ENCODE results near the gene SARDH. TPM values are rescaled to one million over a fixed set of nuclear protein-coding genes. Genes with fewer than 3 reads are reported as not detected.

The SARDH gene
- total RNA-seq, 2 donors from 2014 or later, result 0.36 to 0.38 TPM

DNA sequence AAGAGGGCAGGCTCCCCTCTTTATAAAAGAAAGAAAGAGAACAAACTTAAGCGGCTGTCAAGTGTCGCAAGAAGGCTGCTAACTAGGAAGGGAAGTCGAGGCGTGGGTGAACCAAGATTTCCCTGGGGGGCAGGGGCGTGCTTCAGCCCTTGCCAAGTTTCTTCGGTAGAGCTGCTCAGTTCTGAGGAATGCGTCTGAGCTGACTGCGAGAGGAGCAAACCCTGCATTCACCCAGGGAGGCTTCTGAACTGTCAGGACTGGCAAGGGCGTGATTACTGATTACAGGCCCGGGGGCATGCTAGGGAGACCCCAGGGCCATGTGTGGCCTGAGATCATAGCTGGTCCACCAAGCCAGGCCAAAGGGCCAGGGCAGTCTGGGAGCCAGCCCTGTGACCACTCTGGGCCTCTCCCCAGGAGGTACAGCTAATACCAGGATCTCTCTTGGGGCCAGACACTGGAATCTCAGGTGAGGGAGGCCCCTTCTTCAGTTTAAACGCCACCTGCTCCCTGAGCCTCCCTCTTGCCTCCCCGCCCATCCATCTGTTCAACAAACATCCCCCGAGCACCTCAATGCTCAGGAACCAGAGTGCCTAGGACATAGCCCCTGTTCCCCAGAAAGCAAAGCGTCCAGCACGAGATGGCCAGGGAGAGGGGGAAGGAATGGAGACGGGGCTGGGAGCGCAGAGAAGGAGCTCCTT, 30.9 kb downstream of the SARDH start:
- Mint-ChIP-seq H3K4me1 (ENCODE audit: low read depth in 2 of 2) (no peaks in the 10 kb centered on the region), H3K27me3 (no peaks in the 10 kb centered on the region), H3K36me3 (no peaks in the 10 kb centered on the region), H3K9me3 (no peaks in the 10 kb centered on the region), H3K4me3 (no peak overlapping the region), H3K27ac (no peak overlapping the region)
- DNase-seq (ENCODE audit: low spot score) (no peak), ATAC-seq (no peak)

DNA sequence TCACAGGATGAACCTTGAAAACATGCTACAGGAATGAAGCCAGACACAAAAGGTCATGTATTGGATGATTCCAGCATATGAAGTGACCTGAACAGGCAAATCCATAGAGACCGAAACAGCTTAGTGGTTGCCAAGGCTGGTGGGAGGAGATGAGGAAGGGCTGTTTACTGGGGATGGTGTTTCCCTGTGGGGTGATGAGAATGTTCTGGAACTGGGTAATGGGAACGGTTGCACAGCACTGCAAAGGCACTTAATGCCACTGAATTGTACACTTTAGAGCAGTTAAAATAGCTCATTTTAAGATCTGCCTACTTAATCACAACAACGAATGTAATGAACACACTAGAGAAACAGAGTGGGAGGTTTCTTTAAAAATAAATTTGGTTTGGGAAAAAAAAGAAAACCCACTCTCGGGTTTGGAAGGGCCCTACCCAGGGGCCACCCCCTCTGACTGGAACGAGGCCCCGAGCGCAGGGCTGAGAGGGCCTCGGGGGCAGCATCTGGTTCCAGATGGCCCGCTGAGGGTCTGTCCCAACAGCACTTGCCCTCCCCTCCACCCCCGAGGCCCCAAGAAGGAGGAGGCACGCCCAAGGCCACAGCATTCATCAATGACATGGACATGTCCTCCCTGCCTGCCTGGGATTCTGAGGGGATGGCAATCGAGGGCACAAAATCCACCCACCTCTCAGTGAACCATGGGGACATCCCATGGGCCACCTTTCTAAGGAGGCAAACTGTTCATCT, 31.7 kb downstream of the SARDH start:
- Mint-ChIP-seq H3K27me3 (peaks cover 0 to 3% of the 10 kb centered on the region in 2 donors), H3K27ac (no peak overlapping the region), H3K4me3 (no peak overlapping the region), H3K9me3 (no peaks in the 10 kb centered on the region), H3K4me1 (ENCODE audit: low read depth in 2 of 2) (no peaks in the 10 kb centered on the region), H3K36me3 (no peaks in the 10 kb centered on the region)
- ATAC-seq, result no peak
- DNase-seq (ENCODE audit: low spot score), result no peak

DNA sequence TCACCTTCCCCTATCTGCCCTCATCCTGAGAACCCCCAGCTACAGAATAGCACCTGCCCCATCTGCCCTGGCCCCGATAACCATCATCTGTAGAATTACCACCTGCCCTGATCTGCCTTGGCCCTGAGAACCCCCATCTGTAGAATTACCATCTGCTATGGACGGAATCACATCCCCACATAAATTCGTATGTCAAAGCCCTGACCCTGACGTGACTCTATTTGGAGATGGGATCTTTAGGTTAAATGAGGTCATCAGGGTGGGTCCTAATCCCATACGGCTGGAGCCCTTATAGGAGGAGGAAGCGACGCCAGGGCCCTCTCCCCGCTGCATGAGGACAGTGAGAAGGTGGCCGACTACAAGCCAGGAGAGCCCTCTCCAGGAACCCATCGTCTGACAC, 32.6 kb downstream of the SARDH start:
- H3K4me3 Mint-ChIP-seq, result no peak overlapping the region
- ATAC-seq (no peak), DNase-seq (ENCODE audit: low spot score) (no peak)
- no peaks in the 10 kb centered on the region for H3K36me3 Mint-ChIP-seq
- H3K4me1 Mint-ChIP-seq (ENCODE audit: low read depth in 2 of 2), result peaks cover 0 to 3% of the 10 kb centered on the region in 2 donors
- H3K27me3 Mint-ChIP-seq, result peaks cover 0 to 5% of the 10 kb centered on the region in 2 donors
- H3K9me3 Mint-ChIP-seq, result no peaks in the 10 kb centered on the region
- no peak overlapping the region for H3K27ac Mint-ChIP-seq

DNA sequence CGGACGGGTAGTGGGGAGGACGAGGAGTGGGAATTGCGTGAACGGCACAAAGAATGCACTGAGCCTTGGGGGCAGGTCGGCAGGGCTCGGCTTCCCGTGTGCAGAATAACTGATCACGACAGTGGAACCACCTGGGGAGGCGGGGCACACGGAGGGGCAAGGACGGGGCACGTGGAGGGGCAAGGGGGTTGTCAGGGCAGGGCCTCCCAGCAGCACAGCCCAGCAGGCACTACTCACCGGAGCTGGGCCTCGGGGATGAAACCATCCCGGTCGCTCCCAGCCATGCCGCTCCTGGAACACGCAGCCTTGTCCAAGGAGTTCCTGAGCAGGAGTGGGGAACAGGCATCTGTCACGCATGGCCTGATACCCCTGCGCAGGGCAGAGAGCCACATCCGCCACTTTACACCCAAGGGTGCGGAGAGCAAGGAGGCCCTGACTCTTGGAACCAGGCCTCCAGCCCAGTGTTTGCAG, 33.4 kb downstream of the SARDH start:
- H3K27me3 Mint-ChIP-seq, result peaks cover 0 to 5% of the 10 kb centered on the region in 2 donors
- no peaks in the 10 kb centered on the region for H3K9me3 Mint-ChIP-seq
- ATAC-seq, result no peak
- DNase-seq (ENCODE audit: low spot score), result peak; percentile 52
- no peak overlapping the region for H3K4me3 Mint-ChIP-seq
- no peak overlapping the region for H3K27ac Mint-ChIP-seq
- no peaks in the 10 kb centered on the region for H3K36me3 Mint-ChIP-seq
- H3K4me1 Mint-ChIP-seq (ENCODE audit: low read depth in 2 of 2), result peaks cover 0 to 3% of the 10 kb centered on the region in 2 donors

DNA sequence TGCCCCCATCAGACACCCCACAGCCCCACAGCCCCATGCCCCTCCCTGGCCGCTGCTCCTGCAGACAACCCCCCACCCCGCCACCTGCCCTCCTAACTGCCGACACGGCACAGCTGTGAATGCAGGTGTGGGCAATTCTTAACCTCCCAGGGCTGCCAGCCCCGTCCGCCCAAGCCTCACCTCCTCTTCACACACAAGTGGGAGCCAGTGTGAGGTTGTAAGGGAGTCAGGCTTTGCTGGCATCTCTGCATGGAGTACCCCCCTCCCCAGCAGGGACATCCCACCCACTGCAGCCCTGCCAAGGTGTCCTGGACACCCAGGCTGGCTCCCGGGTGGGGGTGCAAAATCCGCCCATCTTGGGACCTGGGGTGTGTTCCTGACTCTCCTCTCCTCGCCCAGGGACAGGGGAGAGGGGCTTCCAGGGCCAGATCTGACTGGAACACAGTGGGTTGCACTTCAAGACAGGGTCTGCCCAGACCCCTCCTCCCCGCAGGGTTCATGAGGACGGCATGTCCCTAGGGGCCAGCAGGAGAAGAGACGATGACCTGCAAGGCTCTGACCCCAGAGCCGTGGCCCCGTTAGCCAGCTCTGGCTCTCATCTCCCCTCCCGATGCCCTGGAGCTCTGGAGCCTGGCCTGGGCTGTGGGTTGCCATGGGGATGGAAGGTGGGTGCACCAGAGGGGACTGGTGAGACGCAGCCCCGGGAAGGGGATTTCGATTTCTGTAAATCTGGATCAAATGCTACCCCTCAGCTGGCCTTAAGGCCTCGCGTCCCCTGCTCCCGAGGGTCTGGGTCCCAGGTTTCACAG, 34.4 kb downstream of the SARDH start:
- ATAC-seq, result no peak
- Mint-ChIP-seq H3K27me3 (peaks cover 0 to 5% of the 10 kb centered on the region in 2 donors), H3K36me3 (no peaks in the 10 kb centered on the region), H3K9me3 (no peaks in the 10 kb centered on the region), H3K4me1 (ENCODE audit: low read depth in 2 of 2) (peaks cover 0 to 3% of the 10 kb centered on the region in 2 donors), H3K4me3 (no peak overlapping the region), H3K27ac (no peak overlapping the region)
- peak; percentile 50 for DNase-seq (ENCODE audit: low spot score)

DNA sequence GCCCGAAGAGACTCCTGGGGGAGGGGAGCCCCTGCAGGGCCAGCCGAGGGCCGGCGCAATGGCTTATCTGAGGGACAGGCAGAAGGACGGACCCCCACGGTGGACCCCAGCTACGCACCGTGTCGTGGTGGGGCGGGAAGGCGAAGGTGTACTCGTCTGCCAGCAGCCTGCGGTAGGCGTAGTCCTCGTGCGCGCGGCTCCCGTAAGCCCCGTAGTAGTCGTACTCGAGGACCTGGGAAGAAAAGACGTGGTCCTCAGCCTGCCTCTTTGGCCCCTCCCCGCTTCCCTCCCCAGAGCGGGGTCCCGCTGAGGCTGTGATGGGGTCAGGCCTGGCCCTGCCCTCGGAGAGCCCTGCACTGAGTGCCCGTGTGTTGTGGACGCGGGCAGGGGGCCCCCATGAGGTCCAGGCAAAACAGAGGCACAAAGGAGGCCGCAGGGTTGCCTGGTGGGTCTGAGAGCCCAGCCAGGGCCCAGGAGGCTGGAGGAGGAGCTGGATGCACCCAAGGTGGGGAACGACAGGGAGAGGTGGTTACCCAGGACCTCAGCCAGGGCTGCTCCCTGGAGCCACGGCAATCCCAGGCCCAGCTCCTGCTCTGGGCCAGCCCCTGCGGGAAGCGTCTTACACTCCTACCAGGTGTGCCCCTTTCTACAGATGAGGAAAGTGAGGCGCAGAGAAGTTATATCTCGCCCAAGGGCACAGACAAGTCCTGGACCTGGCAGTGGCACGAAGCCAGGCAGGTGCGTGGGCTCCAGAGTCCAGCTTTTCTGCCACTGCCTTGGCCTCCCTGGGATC, 35.2 kb downstream of the SARDH start:
- DNase-seq (ENCODE audit: low spot score) (peak; percentile 56), ATAC-seq (no peak)
- H3K9me3 Mint-ChIP-seq, result no peaks in the 10 kb centered on the region
- no peak overlapping the region for H3K4me3 Mint-ChIP-seq
- H3K27ac Mint-ChIP-seq, result no peak overlapping the region
- no peaks in the 10 kb centered on the region for H3K36me3 Mint-ChIP-seq
- H3K4me1 Mint-ChIP-seq (ENCODE audit: low read depth in 2 of 2), result peaks cover 0 to 3% of the 10 kb centered on the region in 2 donors
- peaks cover 0 to 5% of the 10 kb centered on the region in 2 donors for H3K27me3 Mint-ChIP-seq

DNA sequence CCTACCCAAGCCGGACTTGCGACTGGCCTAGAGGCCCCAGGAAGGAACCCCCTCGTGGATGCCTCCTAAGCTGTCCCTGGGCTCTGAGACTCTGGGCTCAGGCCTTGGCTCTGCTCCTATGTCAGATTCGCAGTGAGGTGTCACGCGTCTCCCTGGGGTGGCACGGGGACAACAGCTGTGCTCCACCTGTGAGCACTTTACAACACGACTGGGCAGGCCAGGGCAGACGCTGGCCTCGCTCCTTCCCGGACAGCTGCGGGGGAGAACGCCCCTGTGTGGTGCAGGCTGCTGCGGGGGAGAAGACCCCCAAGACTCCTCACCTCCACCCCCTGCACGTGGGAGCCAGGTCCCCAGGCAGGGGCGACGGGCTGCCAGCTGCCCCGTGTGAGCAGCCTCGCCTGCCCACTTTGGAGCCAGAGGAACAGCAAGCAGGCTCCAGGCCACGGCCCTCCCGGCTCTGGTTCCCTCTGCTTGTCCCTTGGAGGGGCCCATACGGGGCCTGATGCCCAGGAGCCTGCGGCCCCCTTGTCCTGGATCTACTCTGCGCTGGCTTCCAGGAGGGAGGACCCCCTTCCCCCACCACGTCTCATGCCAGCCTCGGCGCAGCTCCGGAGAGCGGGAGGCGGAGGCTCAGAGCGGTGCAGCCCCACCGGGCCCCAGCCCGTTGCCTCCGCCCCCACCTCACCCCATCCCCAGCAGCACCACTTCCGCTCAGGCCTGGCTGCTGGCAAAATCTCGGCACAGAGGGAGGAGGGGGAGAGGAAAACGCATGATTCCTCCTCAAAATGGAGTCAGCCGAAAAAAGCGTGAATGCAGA, 36.0 kb downstream of the SARDH start:
- no peak overlapping the region for H3K27ac Mint-ChIP-seq
- peaks cover 0 to 3% of the 10 kb centered on the region in 2 donors for H3K4me1 Mint-ChIP-seq (ENCODE audit: low read depth in 2 of 2)

DNA sequence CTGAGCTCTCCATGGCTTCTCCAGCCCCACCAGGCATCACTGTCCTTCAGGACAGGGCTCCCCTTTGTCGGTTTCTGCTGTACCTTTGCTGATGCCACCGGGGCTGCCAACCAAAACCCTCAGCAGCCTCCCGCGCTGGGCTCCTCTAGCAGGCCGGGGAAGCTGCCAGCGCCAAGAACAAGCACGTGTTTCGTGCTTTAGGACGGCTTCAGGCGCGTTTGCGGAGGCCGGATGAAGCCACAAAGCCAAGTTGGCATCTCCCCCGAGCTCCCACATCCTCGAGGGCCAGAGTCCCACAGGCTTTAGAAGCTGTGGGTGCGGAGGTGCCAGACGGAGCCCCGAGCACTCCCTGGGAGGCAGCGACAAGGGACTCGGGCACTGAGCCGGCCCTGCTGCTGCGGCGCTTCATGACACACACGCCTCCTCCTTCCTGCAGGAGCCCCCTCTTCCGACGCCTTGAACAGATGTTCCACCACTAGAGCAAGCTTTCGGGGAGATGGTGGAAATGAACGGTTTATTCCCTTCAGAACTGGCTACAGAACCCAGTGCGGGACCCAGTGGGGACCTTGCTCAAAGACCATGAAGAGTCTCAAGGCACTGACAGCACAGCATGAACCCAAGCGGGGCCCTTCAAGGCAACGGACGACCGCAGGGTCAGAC, 36.7 kb downstream of the SARDH start:
- ATAC-seq, result peak in 1 of 2 donors; percentile 4
- H3K27me3 Mint-ChIP-seq, result peaks cover 7 to 9% of the 10 kb centered on the region in 2 donors
- no peak overlapping the region for H3K27ac Mint-ChIP-seq
- peaks cover 0 to 3% of the 10 kb centered on the region in 2 donors for H3K4me1 Mint-ChIP-seq (ENCODE audit: low read depth in 2 of 2)
- H3K36me3 Mint-ChIP-seq, result no peaks in the 10 kb centered on the region
- H3K9me3 Mint-ChIP-seq, result no peaks in the 10 kb centered on the region
- H3K4me3 Mint-ChIP-seq, result no peak overlapping the region
- peak; percentile 49 for DNase-seq (ENCODE audit: low spot score)

More for the DNA sequence above, 36.0 kb downstream of the SARDH start:
- Mint-ChIP-seq H3K4me3 (no peak overlapping the region), H3K27me3 (peaks cover 5 to 6% of the 10 kb centered on the region in 2 donors), H3K9me3 (no peaks in the 10 kb centered on the region), H3K36me3 (no peaks in the 10 kb centered on the region)
- ATAC-seq, result peak in 1 of 2 donors; percentile 48
- DNase-seq (ENCODE audit: low spot score), result peak; percentile 49

DNA sequence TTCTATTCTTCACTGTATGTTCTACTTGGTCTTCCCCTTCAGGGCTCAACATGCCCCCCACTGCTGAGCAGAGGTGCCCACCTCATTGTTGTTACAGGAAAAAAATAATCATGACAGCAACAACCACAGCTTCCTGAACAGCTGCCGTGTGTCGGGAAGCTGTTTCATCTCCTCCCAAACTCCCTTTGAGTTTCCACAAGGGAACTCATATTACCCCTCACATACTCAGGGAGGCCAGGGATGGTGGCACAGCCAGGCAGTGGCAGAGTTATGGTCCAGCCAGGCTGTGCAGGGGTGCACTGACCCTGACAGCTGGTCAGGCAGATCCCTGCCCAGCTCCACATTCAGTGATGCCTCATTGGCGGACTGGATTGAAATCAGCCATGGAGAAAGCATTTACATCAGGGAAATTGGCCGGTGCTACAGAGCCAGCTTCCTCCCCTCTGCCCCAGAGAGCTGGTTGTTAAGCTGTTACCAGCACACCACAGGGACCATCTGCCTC, 37.3 kb downstream of the SARDH start:
- Mint-ChIP-seq H3K9me3 (no peaks in the 10 kb centered on the region), H3K27ac (no peak overlapping the region), H3K27me3 (peaks cover 7 to 11% of the 10 kb centered on the region in 2 donors), H3K4me3 (no peak overlapping the region), H3K36me3 (no peaks in the 10 kb centered on the region), H3K4me1 (ENCODE audit: low read depth in 2 of 2) (peaks cover 0 to 3% of the 10 kb centered on the region in 2 donors)
- peak in 1 of 2 donors; percentile 29 for ATAC-seq
- DNase-seq (ENCODE audit: low spot score), result peak; percentile 50

DNA sequence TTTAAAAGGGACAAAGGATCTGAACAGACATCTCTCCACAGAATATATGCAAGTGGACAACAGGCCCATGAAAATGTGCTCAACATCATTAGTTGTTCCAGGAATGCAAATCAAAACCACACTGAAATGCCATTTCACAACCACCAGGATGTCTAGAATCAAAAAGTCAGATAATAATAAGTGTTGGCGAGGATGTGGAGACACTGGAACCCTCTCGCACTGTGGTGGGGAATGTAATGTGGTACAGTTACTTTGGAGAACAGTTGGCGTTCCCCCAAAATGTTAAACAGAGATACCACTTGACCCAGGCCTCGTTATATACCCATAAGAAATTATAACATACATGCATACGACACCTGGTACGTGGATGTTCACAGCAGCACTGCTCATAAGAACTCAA, 38.6 kb downstream of the SARDH start:
- Mint-ChIP-seq H3K4me1 (ENCODE audit: low read depth in 2 of 2) (peaks cover 0 to 3% of the 10 kb centered on the region in 2 donors), H3K27ac (no peak overlapping the region), H3K4me3 (no peak overlapping the region), H3K9me3 (no peaks in the 10 kb centered on the region), H3K36me3 (no peaks in the 10 kb centered on the region), H3K27me3 (peaks cover 7 to 11% of the 10 kb centered on the region in 2 donors)
- peak; percentile 1 for DNase-seq (ENCODE audit: low spot score)
- ATAC-seq, result no peak

DNA sequence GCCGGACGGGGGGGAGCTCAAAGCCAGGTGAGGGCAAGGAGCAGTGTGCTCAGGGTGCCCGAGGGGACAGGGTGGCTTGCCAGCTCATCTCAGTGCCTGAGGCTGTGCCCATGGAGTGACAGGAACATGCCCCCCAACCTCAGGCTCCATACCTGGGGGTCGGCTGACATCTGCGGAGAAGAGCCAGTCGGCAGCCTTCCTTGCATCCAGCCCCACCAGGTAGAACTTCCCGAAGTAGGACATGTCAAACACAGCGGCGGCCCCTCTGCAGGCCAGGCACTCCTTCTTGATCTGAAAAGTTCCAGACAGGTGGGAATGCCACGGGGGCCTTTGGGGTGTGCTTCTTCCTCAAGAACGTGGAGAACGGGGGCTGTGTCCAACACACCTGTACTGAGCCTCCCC, 42.1 kb downstream of the SARDH start:
- no peaks in the 10 kb centered on the region for H3K9me3 Mint-ChIP-seq
- H3K27me3 Mint-ChIP-seq, result peaks cover 4 to 11% of the 10 kb centered on the region in 2 donors
- no peak overlapping the region for H3K4me3 Mint-ChIP-seq
- ATAC-seq (no peak), DNase-seq (ENCODE audit: low spot score) (no peak)
- no peaks in the 10 kb centered on the region for H3K36me3 Mint-ChIP-seq
- H3K27ac Mint-ChIP-seq, result no peak overlapping the region
- H3K4me1 Mint-ChIP-seq (ENCODE audit: low read depth in 2 of 2), result peaks cover 0 to 3% of the 10 kb centered on the region in 2 donors

DNA sequence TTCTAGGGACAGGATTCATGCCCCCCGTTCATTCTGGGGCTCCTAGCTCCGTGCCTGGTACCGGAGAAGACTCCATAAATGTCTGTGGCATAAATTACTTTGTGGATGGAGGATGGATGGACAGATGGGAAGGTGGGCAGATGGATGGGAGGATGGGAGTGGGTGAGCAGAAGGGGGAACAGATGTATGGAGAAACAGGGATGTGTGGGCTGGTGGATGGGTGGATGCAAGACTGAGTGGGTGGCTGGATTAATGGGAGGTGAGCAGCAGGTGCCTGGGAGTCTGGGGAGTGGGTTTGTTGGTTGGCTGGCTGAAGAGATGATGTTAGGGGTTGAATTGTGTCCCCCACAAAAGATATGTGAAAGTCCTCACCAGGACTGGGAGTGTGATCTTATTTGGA, 43.5 kb downstream of the SARDH start:
- H3K9me3 Mint-ChIP-seq, result no peaks in the 10 kb centered on the region
- no peak overlapping the region for H3K4me3 Mint-ChIP-seq
- no peak overlapping the region for H3K27ac Mint-ChIP-seq
- H3K36me3 Mint-ChIP-seq, result no peaks in the 10 kb centered on the region
- H3K27me3 Mint-ChIP-seq, result peaks cover 2 to 11% of the 10 kb centered on the region in 2 donors
- H3K4me1 Mint-ChIP-seq (ENCODE audit: low read depth in 2 of 2), result no peaks in the 10 kb centered on the region
- DNase-seq (ENCODE audit: low spot score) (no peak), ATAC-seq (no peak)

Data from natural killer cell treated with Interleukin-12 subunit alpha and Interleukin-12 subunit beta and Interleukin-15 and Interleukin-18, amount 100 ng/mL, for 72 hours (primary cell).